Gastrocnemius medialis (tissue), 4 donors: Measurements from ENCODE around the gene EMILIN2.
"Not testable (repeated sequence)": the region's sequence is repeated elsewhere in the genome, so short reads cannot be mapped to it uniquely, and the experiment has no call there.

Source experiments
- CTCF ChIP-seq, 5 experiments: fragments of 450-650 bp in 3 of 5; fragments of 200-600 bp in 2 of 5; sonication (generic) in 2 of 5; IDR thresholded peaks in 4 of 5; conservative IDR thresholded peaks in 1 of 5; 1 replicate in 4 of 5; 2 replicates in 1 of 5; pipeline ENCODE4 v1.5.1; 2016 to 2019; ENCODE audit warnings: antibody characterized with exemption in 5 of 5, mild to moderate bottlenecking in 3 of 5, moderate library complexity in 3 of 5
- POLR2A ChIP-seq, 2 donors: fragments of 450-650 bp; IDR thresholded peaks; one replicate each; pipeline ENCODE4 v1.6.1; 2017; ENCODE audit warnings: antibody characterized with exemption in 2 of 2, mild to moderate bottlenecking in 2 of 2, moderate library complexity in 2 of 2

GRCh38 chr18:2915486-2915885 lies 68.7 kb downstream of the EMILIN2 start:
- TF ChIP-seq CTCF (IDR thresholded peaks at IDR 0.05 in 4 of 5, conservative IDR thresholded peaks at IDR 0.05 in 1 of 5); POLR2A (IDR thresholded peaks at IDR 0.05): not testable (repeated sequence)
